ENCODE results near the gene SRP68.
"Not testable (repeated sequence)": the region's sequence is repeated elsewhere in the genome, so short reads cannot be mapped to it uniquely, and the experiment has no call there.

SRP68 gene

DNA sequence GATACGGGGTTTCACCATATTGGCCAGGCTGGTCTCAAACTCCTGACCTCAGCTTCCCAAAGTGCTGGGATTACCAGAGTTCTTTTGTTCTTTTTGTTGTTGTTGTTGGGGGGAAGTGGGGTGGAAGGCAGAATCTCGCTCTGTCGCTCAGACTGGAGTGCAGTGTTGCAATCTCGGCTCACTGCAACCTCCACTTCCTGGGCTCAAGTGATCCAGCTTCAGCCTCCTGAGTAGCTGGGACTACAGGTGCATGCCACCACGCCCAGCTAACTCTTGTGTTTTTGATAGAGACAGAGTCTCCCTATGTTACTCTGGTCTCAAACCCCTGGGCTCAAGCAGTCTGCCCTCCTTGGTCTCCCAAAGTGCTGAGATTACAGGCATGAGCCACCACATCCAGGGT is 6.1 kb upstream of the SRP68 start:
- not testable (repeated sequence) for H3K4me3 ChIP-seq, H3K27ac ChIP-seq

DNA sequence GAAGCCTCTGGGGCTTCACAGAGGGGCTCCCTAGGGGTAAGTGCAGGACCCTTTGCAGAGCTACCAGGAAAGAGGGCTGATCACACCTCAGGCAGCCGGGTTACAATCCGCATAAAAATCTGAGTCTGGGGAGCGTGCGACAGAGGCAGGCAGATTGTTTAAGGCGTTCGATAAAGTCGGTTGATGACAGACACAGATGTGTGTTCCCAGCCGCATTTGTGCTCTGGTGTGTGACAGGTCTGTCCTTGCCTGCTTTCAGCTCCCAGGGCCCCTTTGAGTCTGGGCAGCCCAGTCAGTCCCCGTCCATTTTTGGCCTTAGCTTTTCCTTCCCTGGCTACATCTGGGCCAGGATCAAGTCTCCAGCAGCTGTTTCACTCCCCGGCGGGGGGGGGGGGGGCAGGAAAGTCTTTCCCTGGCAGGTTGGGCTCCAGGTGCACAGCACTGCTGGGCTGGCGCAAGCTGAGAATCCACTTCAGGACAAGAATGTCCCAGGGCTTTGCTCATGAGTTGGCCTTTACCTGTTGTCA is 5.3 kb upstream of the SRP68 start:
- no peak overlapping the region for H3K27ac ChIP-seq
- H3K4me3 ChIP-seq = no peak overlapping the region

DNA sequence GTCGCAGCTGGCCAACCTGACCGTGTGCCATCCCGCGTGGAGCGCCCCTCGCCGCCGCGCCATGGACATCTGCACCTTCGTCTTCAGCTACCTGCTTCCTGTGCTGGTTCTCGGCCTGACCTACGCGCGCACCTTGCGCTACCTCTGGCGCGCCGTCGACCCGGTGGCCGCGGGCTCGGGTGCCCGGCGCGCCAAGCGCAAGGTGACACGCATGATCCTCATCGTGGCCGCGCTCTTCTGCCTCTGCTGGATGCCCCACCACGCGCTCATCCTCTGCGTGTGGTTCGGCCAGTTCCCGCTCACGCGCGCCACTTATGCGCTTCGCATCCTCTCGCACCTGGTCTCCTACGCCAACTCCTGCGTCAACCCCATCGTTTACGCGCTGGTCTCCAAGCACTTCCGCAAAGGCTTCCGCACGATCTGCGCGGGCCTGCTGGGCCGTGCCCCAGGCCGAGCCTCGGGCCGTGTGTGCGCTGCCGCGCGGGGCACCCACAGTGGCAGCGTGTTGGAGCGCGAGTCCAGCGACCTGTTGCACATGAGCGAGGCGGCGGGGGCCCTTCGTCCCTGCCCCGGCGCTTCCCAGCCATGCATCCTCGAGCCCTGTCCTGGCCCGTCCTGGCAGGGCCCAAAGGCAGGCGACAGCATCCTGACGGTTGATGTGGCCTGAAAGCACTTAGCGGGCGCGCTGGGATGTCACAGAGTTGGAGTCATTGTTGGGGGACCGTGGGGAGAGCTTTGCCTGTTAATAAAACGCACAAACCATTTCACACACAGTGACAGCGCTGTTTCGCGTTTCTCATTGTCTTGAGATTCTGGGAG is 4.7 kb upstream of the SRP68 start:
- Histone ChIP-seq H3K4me3 (peak overlapping the region in 2 of 7 experiments; percentile 6 to 10), H3K27ac (no peak overlapping the region)

DNA sequence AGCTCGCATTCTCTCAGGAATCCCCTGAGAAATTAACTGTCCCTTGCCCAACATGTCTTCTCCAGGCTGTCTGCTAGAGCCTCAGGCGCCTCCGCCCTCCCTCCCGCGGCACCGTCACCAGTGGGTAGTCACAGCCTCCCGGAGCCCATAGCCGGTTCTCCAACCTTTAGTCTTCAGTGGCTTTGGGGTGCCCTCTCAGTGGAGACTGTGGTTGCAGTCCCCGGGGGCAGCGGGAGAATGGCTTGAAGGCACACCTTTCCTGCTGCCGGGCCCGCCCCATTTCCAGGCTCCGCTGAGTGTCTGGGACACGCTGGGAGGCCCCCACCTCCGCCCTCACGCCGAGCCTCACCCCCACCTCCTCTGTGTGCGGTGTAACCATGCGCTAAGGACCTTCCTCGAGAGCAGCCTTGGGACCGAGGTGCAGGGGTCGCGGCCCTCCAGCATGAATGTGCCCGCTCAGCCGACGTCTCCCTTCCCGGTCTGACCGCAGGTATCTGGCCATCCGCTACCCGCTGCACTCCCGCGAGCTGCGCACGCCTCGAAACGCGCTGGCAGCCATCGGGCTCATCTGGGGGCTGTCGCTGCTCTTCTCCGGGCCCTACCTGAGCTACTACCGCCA is 3.9 kb upstream of the SRP68 start:
- peak overlapping the region in 2 of 7 experiments; percentile 6 to 10 for H3K4me3 ChIP-seq

DNA sequence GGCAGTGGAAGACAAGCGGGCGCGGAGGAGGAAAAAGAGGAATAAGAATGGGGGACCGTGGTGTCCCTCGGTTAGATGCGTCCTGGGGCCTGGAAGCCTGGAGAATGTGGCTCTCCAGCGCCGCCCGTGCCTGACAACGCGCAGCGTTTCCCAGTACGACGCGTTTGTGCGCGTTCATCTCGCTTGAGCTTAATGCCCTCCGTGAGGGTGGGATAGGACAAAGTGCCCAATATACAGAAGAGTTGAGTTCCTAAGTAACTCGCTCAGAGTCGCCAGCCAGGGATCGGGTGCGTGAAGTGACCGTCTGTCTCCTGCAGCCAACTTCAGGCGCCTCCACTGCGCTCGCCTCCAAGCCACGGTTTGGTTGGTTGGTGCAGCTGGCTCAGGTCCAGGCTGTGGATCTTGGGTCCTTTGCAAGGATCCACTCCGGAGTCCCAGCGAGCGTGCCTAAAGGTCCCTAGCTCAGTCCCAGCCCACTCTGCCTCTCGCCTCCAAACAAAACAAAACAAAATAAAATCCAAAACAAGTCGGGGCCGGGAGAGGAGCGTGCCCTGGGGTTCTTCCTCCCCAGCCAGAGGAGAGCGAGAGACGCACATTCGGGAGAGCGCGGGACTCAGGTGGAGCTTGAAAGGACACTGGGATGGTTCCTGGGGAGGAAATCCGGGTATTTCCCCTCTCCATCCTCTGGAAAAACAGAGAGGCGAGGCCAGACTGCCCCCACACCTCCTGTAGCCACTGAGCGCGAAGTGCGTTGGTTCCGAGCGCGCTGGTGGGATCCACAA is 3.2 kb upstream of the SRP68 start:
- Histone ChIP-seq H3K4me3 (peak overlapping the region in 1 of 7 experiments; percentile 24), H3K27ac (no peak overlapping the region)

More for the DNA sequence above, 3.9 kb upstream of the SRP68 start:
- no peak overlapping the region for H3K27ac ChIP-seq

DNA sequence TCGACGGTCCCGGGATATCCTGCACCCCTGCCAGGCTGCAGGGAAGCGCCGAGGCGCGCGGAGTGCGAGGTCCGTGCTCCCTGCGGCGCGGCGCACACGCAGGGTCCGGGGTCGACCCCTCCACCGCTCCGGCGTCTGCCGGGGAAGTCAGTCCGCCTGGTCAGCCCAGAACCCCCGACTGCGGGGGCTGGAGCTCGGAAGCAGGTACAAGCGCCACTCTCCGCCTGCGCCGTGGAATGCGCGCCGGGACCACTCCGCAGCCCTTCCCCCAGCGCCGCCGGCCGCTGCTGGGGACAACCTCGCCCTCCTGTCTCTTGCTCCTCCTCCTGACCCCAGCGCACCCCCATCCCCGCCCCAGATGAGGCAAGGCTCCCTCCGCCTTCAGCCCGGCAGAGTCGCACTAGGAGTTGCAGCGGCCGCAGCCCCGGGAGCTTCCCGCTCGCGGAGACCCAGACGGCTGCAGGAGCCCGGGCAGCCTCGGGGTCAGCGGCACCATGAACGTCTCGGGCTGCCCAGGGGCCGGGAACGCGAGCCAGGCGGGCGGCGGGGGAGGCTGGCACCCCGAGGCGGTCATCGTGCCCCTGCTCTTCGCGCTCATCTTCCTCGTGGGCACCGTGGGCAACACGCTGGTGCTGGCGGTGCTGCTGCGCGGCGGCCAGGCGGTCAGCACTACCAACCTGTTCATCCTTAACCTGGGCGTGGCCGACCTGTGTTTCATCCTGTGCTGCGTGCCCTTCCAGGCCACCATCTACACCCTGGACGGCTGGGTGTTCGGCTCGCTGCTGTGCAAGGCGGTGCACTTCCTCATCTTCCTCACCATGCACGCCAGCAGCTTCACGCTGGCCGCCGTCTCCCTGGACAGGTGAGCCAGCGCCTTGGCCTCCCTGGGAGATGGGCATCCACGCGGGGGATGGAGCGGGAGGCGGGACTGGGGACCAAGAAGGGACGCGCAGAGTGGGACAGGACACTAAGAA is 2.4 kb upstream of the SRP68 start, which contains the start of gene GALR2:
TSS of gene GALR2 (plus strand) at position 392 of the 974 bp plus-strand sequence. CDS start at position 495, 103 bp downstream.
- H3K4me3 ChIP-seq = peak within 1 kb of the TSS in 2 of 7 experiments; percentile 1 to 24

DNA sequence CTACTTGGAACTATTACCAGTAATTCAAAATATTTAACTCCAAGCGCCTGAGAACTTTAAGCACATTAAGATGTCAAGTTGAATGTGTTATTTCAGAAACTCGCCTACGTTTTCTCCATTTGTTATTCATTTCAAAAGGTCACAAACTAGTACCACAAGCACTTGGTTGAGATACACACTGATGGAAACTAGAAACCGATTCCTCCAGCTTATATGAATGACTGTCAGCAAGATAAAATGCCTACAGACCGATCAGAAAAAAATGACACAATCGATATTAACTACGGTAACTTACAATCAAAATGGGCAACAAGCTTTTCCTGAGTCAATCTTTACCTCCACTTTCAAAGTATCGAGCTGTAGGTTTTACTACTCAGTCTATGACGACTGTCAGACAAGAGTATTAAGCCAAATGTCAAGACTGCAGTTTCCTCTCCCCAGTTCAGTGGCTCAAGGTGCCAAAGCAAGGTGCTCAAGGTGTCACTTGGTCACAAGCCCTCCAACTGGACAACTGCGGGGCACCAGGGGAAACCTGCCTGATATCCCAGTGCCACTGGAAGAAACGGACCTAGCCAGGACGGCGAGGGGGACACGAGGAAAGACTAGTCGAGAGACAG is 678 bp downstream of the SRP68 start:
- peak overlapping the region in 20 of 21 experiments; percentile 72 to 94 (median 86) for H3K27ac ChIP-seq
- peak overlapping the region; percentile 60 to 94 (median 83) for H3K4me3 ChIP-seq

More for the DNA sequence above, 2.4 kb upstream of the SRP68 start, which contains the start of gene GALR2:
- no peak within 1 kb of the TSS for H3K27ac ChIP-seq

DNA sequence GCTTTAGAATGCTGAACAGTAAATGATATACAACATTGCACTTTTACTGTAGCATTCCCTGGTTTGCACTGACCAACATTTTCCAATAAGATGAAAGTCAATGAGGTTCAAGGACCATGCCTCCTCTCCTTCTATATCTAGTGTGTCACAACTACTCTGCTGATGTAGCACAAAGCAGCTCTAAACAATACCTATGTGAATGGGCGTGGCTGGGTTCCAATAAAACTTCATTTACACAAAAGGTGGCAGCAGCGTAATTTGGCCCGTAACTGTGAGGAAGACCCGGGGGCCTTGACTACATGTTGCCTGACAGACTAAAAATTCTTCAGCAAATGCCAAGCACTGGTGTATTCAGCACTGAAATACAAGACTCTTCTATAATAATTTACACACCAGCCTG is 6.5 kb downstream of the SRP68 start:
- Histone ChIP-seq H3K27ac (no peak overlapping the region), H3K4me3 (no peak overlapping the region)

DNA sequence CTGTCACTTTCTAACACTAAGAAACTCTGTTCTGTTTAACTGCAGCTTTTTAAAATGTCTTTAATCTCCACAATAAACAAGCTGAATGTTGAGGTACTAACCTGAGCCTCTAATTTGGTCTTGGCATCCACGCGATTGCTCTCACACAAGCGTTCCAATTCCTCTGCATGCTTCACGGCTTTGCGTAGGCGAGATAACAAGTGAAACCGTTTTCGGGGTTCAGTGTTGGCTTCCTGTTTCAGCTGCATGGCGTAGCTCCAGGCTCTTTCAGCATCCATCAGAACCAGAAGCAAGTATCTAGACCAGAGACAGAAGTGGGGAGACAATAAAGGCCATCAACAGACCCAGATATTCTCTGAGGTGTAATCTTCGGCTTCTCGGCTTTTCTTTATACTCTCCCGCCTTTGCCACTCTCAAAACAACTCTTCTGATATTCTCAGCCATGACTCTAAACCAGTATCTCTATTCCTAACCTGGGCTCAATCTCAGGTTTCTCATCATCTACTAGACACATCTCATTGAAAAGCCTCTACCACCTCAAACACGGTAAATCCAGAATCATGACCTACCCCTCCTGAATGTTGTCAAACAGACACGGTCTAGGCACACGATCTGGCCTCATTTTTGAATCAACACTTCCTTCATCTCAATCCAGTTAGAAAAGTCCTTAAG is 8.3 kb downstream of the SRP68 start:
- Histone ChIP-seq H3K4me3 (no peak overlapping the region), H3K27ac (peak overlapping the region in 4 of 21 experiments; percentile 2 to 66 (median 14))

DNA sequence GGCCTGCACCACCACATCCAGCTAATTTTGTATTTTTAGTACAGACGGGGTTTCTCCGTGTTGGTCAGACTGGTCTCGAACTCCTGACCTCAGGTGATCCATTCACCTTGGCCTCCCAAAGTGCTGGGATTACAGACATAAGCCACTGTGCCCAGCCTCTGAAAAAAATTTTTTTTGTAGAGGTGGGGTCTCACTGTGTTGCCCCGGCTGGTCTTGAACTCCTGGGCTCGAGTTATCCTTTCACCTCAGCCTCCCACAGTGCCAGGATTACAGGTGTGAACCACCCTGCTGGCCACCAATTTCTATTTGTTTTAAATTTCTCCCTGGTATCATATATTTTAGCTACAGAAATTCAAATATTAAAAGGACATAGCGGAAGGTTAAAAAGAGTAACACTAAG is 14.1 kb downstream of the SRP68 start:
- not testable (repeated sequence) for H3K4me3 ChIP-seq, H3K27ac ChIP-seq

DNA sequence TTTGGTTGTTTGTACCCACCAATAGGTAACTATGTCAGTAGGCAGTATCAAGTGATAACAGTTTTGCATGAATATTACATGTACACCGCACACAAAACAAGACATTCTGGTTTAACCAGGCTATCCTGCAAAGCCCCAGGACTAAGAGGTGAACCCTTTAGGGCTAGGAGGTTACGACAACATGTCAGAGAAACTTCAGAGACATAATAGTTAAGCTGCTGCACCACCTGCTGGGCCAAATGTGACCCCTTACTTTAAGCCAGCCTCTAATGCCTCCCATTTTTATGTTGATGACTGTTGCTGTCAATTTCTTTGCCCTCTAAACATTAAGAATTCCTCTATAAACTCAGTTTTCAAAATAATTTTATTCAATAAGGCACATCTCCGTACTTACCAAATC is 15.4 kb downstream of the SRP68 start:
- Histone ChIP-seq H3K4me3 (no peak overlapping the region), H3K27ac (peak overlapping the region in 1 of 21 experiments; percentile 19)

DNA sequence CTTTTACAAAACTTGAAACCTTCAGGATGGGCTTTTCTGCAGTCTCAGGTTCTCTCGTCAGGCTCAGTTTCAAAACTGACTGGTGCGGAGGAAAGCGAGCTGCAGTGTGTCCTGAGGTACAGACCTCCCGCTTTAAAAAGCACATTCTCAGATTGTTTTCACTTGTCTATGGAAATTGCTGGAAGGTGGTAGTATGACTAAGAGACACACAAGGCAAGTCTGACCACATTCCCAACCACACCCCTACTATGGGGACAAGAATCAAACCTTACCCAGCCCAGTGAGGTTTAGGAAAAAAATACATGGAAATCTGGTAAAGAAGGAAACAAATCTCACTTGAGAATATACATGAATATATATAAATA is 18.2 kb downstream of the SRP68 start:
- peak overlapping the region in 20 of 21 experiments; percentile 37 to 90 (median 79) for H3K27ac ChIP-seq

DNA sequence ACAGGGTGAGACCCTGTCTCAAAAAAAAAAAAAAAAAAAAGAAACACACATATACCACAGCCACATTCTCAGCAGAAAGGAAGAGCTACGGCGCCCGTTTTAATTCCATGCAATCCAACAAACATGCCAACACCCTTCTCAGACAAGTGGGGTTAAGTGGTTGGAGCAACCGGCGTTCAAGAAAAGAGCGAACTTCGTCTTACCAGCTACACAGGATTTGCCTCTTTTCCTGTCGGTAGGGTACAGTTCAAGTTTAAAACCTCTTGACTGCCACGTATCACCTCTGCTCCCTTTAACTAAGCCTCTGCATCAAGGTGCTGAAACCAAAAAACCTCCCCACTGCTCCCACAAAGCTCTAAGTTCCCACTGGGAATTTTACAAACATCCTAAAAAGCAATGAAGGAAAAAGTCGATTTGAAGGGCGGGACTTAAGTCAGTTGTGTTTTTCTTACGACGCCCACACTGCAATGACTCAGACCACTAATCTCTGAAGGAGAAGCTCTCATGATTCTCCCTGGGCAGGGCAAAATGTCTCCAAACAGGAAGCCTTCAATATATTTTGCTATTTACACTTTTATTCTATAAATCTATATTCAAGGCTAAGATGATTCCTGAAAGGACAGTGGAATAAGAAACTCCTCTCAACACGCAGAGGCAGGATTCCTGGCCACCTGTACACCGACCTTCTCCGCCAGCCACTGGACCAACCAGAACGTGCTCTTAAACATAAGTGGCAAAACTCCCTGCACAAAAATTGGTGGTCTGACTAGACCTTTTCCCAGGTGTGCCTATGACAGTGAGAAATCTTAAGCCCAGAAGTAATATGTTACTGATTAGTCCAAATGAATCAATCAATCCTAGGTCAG is 18.8 kb downstream of the SRP68 start:
- peak overlapping the region in 20 of 21 experiments; percentile 37 to 90 (median 79) for H3K27ac ChIP-seq
- H3K4me3 ChIP-seq = peak overlapping the region in 4 of 7 experiments; percentile 11 to 30 (median 12)

More for the DNA sequence above, 18.2 kb downstream of the SRP68 start:
- H3K4me3 ChIP-seq = no peak overlapping the region

DNA sequence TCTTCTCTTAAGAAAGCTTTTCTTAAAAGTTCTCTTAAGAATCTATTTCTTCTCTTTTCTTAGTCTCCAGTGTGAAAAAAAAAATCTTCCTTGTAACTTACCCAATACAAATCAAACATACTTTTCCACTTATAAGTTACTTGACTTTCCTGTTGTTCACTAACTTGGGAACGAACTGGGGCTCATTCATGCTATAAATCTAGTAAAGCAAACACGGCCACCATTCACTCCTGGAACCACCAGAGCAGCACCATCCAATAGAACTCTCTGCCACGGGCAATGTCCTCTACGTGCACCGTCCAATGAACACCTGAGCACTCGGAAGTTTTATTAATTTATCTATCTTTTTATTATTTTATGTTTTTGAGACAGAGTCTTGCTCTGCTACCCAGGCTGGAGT is 20.8 kb downstream of the SRP68 start:
- no peak overlapping the region for H3K4me3 ChIP-seq
- peak overlapping the region in 7 of 21 experiments; percentile 0 to 67 (median 37) for H3K27ac ChIP-seq

DNA sequence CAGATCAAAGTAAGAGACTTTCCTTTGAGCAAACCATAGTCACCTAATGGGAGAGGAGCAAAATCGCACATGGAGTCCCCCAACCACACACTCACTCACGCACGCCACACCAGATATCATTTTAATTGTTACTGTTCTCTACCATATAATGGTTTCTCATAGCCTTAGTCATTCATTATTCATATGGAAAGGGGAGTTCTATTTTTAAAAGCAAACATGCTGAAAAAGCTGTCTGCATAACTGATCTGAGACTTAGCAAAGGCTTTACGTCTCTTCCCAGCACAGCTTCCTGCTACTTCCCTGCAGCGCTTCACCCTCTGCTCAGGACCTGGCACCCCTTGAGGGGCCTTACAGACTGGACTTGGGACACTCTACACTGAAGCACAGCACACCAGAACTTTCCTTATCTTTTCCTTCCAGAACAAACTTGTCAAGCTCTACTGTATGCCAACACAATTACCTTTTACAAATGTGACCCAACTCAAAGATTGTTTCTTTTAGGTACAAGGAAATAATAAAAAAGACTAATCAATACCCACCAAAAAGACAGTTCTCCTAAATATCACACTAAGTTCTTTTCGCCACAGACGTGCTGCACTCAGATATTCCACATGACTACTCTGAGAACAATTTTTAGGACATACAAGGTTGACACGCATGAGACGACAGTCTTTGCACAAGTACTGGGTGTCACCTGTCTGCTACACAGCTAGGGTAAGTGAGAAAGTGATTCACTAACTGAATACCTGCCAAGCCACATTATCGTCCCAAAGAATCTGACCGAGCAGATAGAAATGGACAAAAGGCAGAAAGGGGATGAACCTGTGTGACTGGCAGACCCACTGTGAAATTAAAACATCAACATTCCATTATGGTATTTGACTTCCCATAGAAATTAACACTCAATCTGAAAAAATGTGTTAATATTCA is 21.5 kb downstream of the SRP68 start:
- H3K4me3 ChIP-seq = no peak overlapping the region
- peak overlapping the region in 12 of 21 experiments; percentile 5 to 67 (median 29) for H3K27ac ChIP-seq

Data from skin epidermis (tissue), 12 donors.